Measurements from ENCODE around the gene BRD3.

The BRD3 gene

GRCh38 chr9:133987446-133987788 lies 80.4 kb downstream of the BRD3 start:
- DNase-seq (ENCODE audit: extremely low read depth, low read depth), result no peak

GRCh38 chr9:133986774-133987445 lies 80.9 kb downstream of the BRD3 start:
- DNase-seq (ENCODE audit: extremely low read depth, low read depth), result no peak

More at GRCh38 chr9:133987446-133987788, 80.4 kb downstream of the BRD3 start:
- TF ChIP-seq, protein P1, sequence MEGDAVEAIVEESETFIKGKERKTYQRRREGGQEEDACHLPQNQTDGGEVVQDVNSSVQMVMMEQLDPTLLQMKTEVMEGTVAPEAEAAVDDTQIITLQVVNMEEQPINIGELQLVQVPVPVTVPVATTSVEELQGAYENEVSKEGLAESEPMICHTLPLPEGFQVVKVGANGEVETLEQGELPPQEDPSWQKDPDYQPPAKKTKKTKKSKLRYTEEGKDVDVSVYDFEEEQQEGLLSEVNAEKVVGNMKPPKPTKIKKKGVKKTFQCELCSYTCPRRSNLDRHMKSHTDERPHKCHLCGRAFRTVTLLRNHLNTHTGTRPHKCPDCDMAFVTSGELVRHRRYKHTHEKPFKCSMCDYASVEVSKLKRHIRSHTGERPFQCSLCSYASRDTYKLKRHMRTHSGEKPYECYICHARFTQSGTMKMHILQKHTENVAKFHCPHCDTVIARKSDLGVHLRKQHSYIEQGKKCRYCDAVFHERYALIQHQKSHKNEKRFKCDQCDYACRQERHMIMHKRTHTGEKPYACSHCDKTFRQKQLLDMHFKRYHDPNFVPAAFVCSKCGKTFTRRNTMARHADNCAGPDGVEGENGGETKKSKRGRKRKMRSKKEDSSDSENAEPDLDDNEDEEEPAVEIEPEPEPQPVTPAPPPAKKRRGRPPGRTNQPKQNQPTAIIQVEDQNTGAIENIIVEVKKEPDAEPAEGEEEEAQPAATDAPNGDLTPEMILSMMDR (IDR thresholded peaks at IDR 0.05; ENCODE audit: low read depth, low read length), result no peak

GRCh38 chr9:133986061-133986460 lies 81.8 kb downstream of the BRD3 start:
- DNase-seq (ENCODE audit: extremely low read depth, low read depth), result no peak
- TF ChIP-seq, protein P1 (IDR thresholded peaks at IDR 0.05; ENCODE audit: low read depth, low read length), result no peak

More at GRCh38 chr9:133986774-133987445, 80.9 kb downstream of the BRD3 start:
- TF ChIP-seq, protein P1 (IDR thresholded peaks at IDR 0.05; ENCODE audit: low read depth, low read length), result no peak

DNA sequence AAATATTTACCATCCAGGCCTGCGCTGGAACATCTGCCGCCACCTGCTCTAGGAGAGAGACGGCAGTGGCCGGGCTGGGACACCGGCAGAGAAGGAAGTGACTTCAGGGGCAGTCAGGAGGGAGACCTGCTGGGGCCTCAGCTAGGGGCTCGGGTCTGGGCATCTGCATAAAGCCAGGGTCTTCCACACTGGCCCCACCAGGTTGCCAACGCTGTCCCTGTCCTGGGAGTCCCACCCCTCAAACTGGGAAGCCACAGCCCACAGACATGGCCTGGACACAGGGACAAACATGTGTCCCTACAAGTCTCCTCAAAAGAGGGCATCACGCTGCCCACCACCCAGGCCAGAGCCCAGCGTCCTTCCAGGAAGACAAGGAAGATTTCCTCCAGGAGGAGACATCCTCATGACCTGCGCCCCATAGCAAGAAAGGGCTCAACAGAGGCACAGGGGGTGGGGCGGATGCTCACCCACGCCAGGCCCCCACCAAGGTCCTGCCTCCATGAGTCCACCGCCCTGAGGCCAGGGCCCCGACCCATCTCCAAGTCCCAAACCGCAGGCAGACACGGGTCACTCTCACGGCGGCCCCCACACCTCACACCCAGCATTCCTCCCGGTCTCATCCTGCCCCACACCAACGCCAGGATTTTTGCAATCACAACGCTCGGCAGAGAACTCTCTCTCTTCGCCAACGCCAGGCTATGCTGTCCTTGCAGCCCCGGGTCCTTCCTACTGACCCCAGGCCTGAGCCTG lies 84.7 kb downstream of the BRD3 start:
- TF ChIP-seq, protein P1 (IDR thresholded peaks at IDR 0.05; ENCODE audit: low read depth, low read length), result no peak
- no peak for DNase-seq (ENCODE audit: extremely low read depth, low read depth)

GRCh38 chr9:133981958-133982681 lies 85.7 kb downstream of the BRD3 start:
- TF ChIP-seq, protein P1 (IDR thresholded peaks at IDR 0.05; ENCODE audit: low read depth, low read length), result no peak
- DNase-seq (ENCODE audit: extremely low read depth, low read depth), result no peak

DNA sequence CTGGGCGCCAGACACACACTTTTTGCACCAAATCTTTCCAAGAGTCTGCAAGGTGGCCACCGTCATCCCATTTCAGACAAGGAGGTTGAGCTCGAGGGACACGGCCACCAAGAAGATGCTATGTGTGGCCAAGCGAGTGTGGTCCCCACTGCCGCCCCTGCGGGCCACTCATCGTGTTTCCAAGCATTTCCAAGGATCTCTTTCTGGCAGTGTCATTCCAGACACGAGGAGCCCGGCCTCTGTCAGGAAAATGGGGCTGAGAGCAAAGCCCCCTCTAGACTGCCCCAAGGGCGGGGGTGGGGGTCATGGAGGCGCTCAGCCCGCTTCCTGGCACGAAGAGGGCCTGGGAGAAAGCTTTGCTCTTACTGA lies 86.3 kb downstream of the BRD3 start:
- TF ChIP-seq, protein P1 (IDR thresholded peaks at IDR 0.05; ENCODE audit: low read depth, low read length), result no peak
- no peak for DNase-seq (ENCODE audit: extremely low read depth, low read depth)

All from AG09319 (cell line).